K562 (cell line): Measurements from ENCODE around the gene DARS1. TPM values are rescaled to one million over a fixed set of nuclear protein-coding genes. Genes with fewer than 3 reads are reported as not detected.

Experiments
- ATAC-seq: fragments of 200-7000 bp; cut with Tn5 transposase; 3 replicates; pipeline ENCODE4 v1.9.1; 2020; ENCODE audit warnings: moderate library complexity
- BruUV-seq: library from RNA; stranded (reverse); fragments of 400-500 nt; replicated peaks from 2 replicates; lab custom pipeline; 2021; lab: Mats Ljungman, UMichigan
- CTCF ChIA-PET: fragments of 300-600 bp; formaldehyde crosslinking; extraction: SDS; loops from one replicate; lab custom pipeline; 2021; ENCODE audit warnings: low intra/inter-chr PET ratio; lab: Yijun Ruan, JAX
- POLR2A ChIA-PET: fragments of 300-600, 350-650 bp; sonication (Branson Sonifier 250); formaldehyde crosslinking; extraction: SDS; loops from one replicate; lab custom pipeline; 2021; ENCODE audit warnings: antibody characterized with exemption, inconsistent platforms; lab: Yijun Ruan, JAX
- DNase-seq, 4 experiments: peaks; one replicate each; pipeline versions ENCODE4 v3.0.0 to v3.0.0-alpha.2; 2011 to 2018; ENCODE audit warnings: low spot score in 3 of 4, mixed read lengths in 3 of 4; ENCODE audit errors: extremely low read depth in 1 of 4
- FAIRE-seq: peaks from 2 replicates; lab custom pipeline; 2011; peaks lifted over from hg19 to GRCh38; lab: Jason Lieb, UNC
- H2AFZ ChIP-seq: 2 replicates; pipeline ENCODE4 v1.6.0; 2011; ENCODE audit warnings: low read depth, low read length, control low read depth, inconsistent platforms
- H3K27ac ChIP-seq: fragments of 200-600 bp; 3 replicates; pipeline ENCODE4 v1.8.0; 2011; ENCODE audit warnings: low read depth, mild to moderate bottlenecking, control low read depth, inconsistent platforms, low read length, moderate library complexity, mixed read lengths; ENCODE audit errors: extremely low read depth
- H3K27me3 ChIP-seq, 2 experiments: fragments of 300-600 bp in 1 of 2; 2 replicates in 1 of 2; 3 replicates in 1 of 2; pipeline versions ENCODE4 v1.6.0 to v1.8.0; 2011; ENCODE audit warnings: inconsistent platforms in 2 of 2, low read length in 2 of 2, mild to moderate bottlenecking in 1 of 2, mixed read lengths in 1 of 2, moderate library complexity in 1 of 2; ENCODE audit not compliant: control insufficient read depth in 2 of 2, insufficient read depth in 2 of 2
- H3K36me3 ChIP-seq: fragments of 300-600 bp; 3 replicates; pipeline ENCODE4 v1.8.0; 2011; ENCODE audit warnings: mild to moderate bottlenecking, low read length, inconsistent platforms; ENCODE audit not compliant: control insufficient read depth, insufficient read depth
- H3K4me1 ChIP-seq, 2 experiments: fragments of 200-600 bp in 1 of 2; replicated peaks in 1 of 2; 2 replicates in 1 of 2; 3 replicates in 1 of 2; pipeline versions ENCODE4 v1.5.1 to v1.8.0; 2011; ENCODE audit warnings: inconsistent platforms in 2 of 2, low read length in 2 of 2, mild to moderate bottlenecking in 1 of 2, mixed read lengths in 1 of 2, moderate library complexity in 1 of 2; ENCODE audit not compliant: control insufficient read depth in 2 of 2, insufficient read depth in 2 of 2
- H3K4me2 ChIP-seq: 2 replicates; pipeline ENCODE4 v1.6.1; 2011; ENCODE audit warnings: low read length, control low read depth, inconsistent platforms, mixed read lengths; ENCODE audit not compliant: insufficient read depth
- H3K4me3 ChIP-seq: fragments of 200-600 bp; sonication (generic), shearing (Covaris generic); 2 replicates; pipeline ENCODE4 v1.5.1; 2016; ENCODE audit warnings: control low read depth, inconsistent platforms
- H3K79me2 ChIP-seq: fragments of 200-600 bp; 3 replicates; pipeline ENCODE4 v1.8.0; 2011; ENCODE audit warnings: low read length, inconsistent platforms; ENCODE audit not compliant: control insufficient read depth, insufficient read depth
- H3K9ac ChIP-seq, 2 experiments: 2 replicates each; pipeline versions ENCODE4 v1.6.0 to v1.6.1; 2011; ENCODE audit warnings: low read depth in 2 of 2, low read length in 2 of 2, control low read depth in 1 of 2, inconsistent platforms in 1 of 2, mild to moderate bottlenecking in 1 of 2, mixed read lengths in 1 of 2; ENCODE audit not compliant: insufficient read depth in 1 of 2
- H3K9me1 ChIP-seq: one replicate; pipeline ENCODE4 v1.6.0; 2011; ENCODE audit warnings: inconsistent platforms, mild to moderate bottlenecking, low read length, moderate library complexity; ENCODE audit not compliant: control insufficient read depth, insufficient read depth
- H3K9me3 ChIP-seq: replicated peaks from 2 replicates; pipeline ENCODE4 v1.5.1; 2011; ENCODE audit warnings: low read depth, low read length, inconsistent platforms; ENCODE audit not compliant: control insufficient read depth, insufficient read depth
- H4K20me1 ChIP-seq: replicated peaks from 2 replicates; pipeline ENCODE4 v1.6.1; 2011; ENCODE audit warnings: low read length, inconsistent platforms, mixed read lengths; ENCODE audit not compliant: control insufficient read depth, insufficient read depth
- CHD4 ChIP-seq: fragments of 200-600 bp; sonication (generic); IDR thresholded peaks from 3 replicates; pipeline ENCODE4 v1.6.1; 2012; ENCODE audit warnings: low read depth, mild to moderate bottlenecking, mixed read lengths, low read length, inconsistent platforms; ENCODE audit not compliant: insufficient read depth, insufficient replicate concordance, poor library complexity, severe bottlenecking
- FOXA1 ChIP-seq: fragments of 450-650 bp; IDR thresholded peaks from 2 replicates; pipeline ENCODE4 v1.6.1; 2016; ENCODE audit warnings: mild to moderate bottlenecking, borderline replicate concordance
- ILK ChIP-seq: fragments of 450-650 bp; IDR thresholded peaks from 2 replicates; pipeline ENCODE4 v1.6.1; 2016; ENCODE audit warnings: missing genetic modification characterization, low read depth, mild to moderate bottlenecking, missing compliant biosample characterization, moderate library complexity, borderline replicate concordance
- L3MBTL2 ChIP-seq: fragments of 450-650 bp; IDR thresholded peaks from 2 replicates; pipeline ENCODE4 v1.6.1; 2016; ENCODE audit warnings: mild to moderate bottlenecking, moderate library complexity
- MAFK ChIP-seq: IDR thresholded peaks from 2 replicates; pipeline ENCODE4 v1.6.1; 2011; ENCODE audit warnings: low read length, improper control_type of control experiment
- MYC ChIP-seq, 2 experiments: fragments of 250-450 bp in 1 of 2; sonication (Bioruptor Pico) in 1 of 2; IDR thresholded peaks; 2 replicates each; pipeline versions ENCODE4 v1.5.1 to v1.6.1; 2012 to 2021; ENCODE audit warnings: low read depth in 2 of 2, borderline replicate concordance in 1 of 2, improper control_type of control experiment in 1 of 2, low read length in 1 of 2, mild to moderate bottlenecking in 1 of 2, moderate library complexity in 1 of 2
- POLR2B ChIP-seq: fragments of 450-650 bp; IDR thresholded peaks from 2 replicates; pipeline ENCODE4 v1.6.1; 2018; ENCODE audit warnings: low read depth; ENCODE audit not compliant: partially characterized antibody
- PTBP1 ChIP-seq: fragments of 200-400 bp; formaldehyde crosslinking; IDR thresholded peaks from 2 replicates; pipeline ENCODE4 v1.6.1; 2017; ENCODE audit warnings: low read depth, low read length
- RBM17 ChIP-seq: fragments of 200-400 bp; formaldehyde crosslinking; IDR thresholded peaks from 2 replicates; pipeline ENCODE4 v1.6.1; 2017; ENCODE audit warnings: low read depth, mild to moderate bottlenecking, low read length, borderline replicate concordance
- SMC3 ChIP-seq: conservative IDR thresholded peaks from 2 replicates; pipeline ENCODE4 v1.6.1; 2011; ENCODE audit warnings: low read depth, low read length, improper control_type of control experiment; ENCODE audit not compliant: insufficient read depth
- ZNF436 ChIP-seq: fragments of 250-450, 450-650 bp; sonication (Bioruptor Pico); formaldehyde crosslinking; IDR thresholded peaks from 2 replicates; pipeline ENCODE4 v1.7.0; 2020; ENCODE audit warnings: mild to moderate bottlenecking
- ZNF766 ChIP-seq: fragments of 200-800 bp; sonication (Bioruptor generic); conservative IDR thresholded peaks from 2 replicates; pipeline ENCODE4 v1.6.1; 2016; ENCODE audit warnings: missing genetic modification characterization, missing compliant biosample characterization
- ZNF77 ChIP-seq: fragments of 250-450 bp; sonication (Bioruptor Pico); IDR thresholded peaks from 2 replicates; pipeline ENCODE4 v1.5.0; 2020
- ZNF79 ChIP-seq: fragments of 250-450 bp; sonication (Bioruptor Pico); IDR thresholded peaks from 2 replicates; pipeline ENCODE4 v1.4.0; 2020; ENCODE audit warnings: low read depth, mild to moderate bottlenecking, moderate library complexity
- ZNF830 ChIP-seq: fragments of 250-450 bp; sonication (Bioruptor Pico); IDR thresholded peaks from 2 replicates; pipeline ENCODE4 v1.5.0; 2021; ENCODE audit warnings: mild to moderate bottlenecking
- in situ Hi-C: fragments of 300-500 bp; cut with MboI; formaldehyde crosslinking; loops from 4 replicates; pipeline ENCODE4 v1.15.0; 2018; ENCODE audit warnings: inconsistent platforms, mixed read lengths
- intact Hi-C: fragments of 100-400 bp; cut with micrococcal nuclease; formaldehyde crosslinking; loops from 2 replicates; pipeline ENCODE4 v1.14.2; 2022
- polyA plus RNA-seq, 8 experiments: library from polyadenylated mRNA; depleted of rRNA in 4 of 8; stranded (reverse) in 5 of 8; unstranded in 3 of 8; fragments of >200 nt; fragmentation: Nextera tagmentation in 2 of 8; fragmentation: Illumina TruSeq in 1 of 8; extraction: Ambion mirVana in 2 of 8; extraction: Trizol in 1 of 8; gene quantifications; 2 replicates each; pipeline versions ENCODE4 v1.2.1 to v1.2.3, GENCODE V29; 2011 to 2014; ENCODE audit warnings: inconsistent platforms in 1 of 8, missing spikeins in 1 of 8
- total RNA-seq, 7 experiments: library from RNA; depleted of rRNA in 6 of 7; stranded (reverse); fragments of >200 nt in 6 of 7; fragmentation: Illumina TruSeq in 2 of 7; extraction: Trizol in 2 of 7; gene quantifications; 2 replicates each; pipeline versions ENCODE4 v1.2.1 to v1.2.3, GENCODE V29; 2011 to 2021; ENCODE audit warnings: low replicate concordance in 1 of 7

The DARS1 gene
- total and polyA plus RNA-seq, 9 of the 15 experiments (the other 6 are each of a cell fraction or from before 2014, with no cell fraction given) = 91.5 to 239 (median 98.0) TPM

- no peak for TF ChIP-seq RBM17
- TF ChIP-seq POLR2B = no peak
- no peak for TF ChIP-seq ZNF436 (CRISPR knock-in tag)
- no peak for TF ChIP-seq ZNF77 (CRISPR knock-in tag)
- TF ChIP-seq CHD4 = no peak
Observed at GRCh38 chr2:135942936-135943688, 42.3 kb downstream of the DARS1 start (continued).

- ATAC-seq = no peak
- peaks cover 31% of the 10 kb centered on the region for H3K36me3 ChIP-seq
- H3K9me1 ChIP-seq = no peaks in the 10 kb centered on the region
- H3K4me2 ChIP-seq = no peak overlapping the region
- no peak for FAIRE-seq
- DNase-seq = no peak
- no TSS peak for BruUV-seq
- H3K9ac ChIP-seq = no peak overlapping the region
- no peak overlapping the region for H3K27ac ChIP-seq
- ChIA-PET POLR2A (no interaction called here), CTCF (no interaction called here)
- H2AFZ ChIP-seq = no peak overlapping the region
- intact Hi-C loops (no loop called here), in situ Hi-C loops (no loop called here)
- H3K4me3 ChIP-seq = no peak overlapping the region
- TF ChIP-seq MYC (IDR thresholded peaks at IDR 0.05; ENCODE audit: low read depth, low read length) (no peak), MYC (CRISPR knock-in tag; IDR thresholded peaks at IDR 0.05; ENCODE audit: borderline replicate concordance, low read depth) (no peak), SMC3 (no peak), FOXA1 (no peak), ZNF830 (no peak), L3MBTL2 (no peak), MAFK (no peak), PTBP1 (no peak), ZNF79 (no peak), ZNF766 (CRISPR knock-in tag) (no peak), ILK (tag) (no peak)
- peaks cover 7% of the 10 kb centered on the region; the same call in 2 of the 3 replicates for H3K79me2 ChIP-seq
- no peaks in the 10 kb centered on the region for H4K20me1 ChIP-seq
- H3K9me3 ChIP-seq = no peaks in the 10 kb centered on the region
- H3K4me1 ChIP-seq = no peaks in the 10 kb centered on the region
- no peaks in the 10 kb centered on the region for H3K27me3 ChIP-seq
Observed at GRCh38 chr2:135936524-135936923, 48.9 kb downstream of the DARS1 start.
